ENCODE data around the gene FSD1L.

FSD1L gene

DNA sequence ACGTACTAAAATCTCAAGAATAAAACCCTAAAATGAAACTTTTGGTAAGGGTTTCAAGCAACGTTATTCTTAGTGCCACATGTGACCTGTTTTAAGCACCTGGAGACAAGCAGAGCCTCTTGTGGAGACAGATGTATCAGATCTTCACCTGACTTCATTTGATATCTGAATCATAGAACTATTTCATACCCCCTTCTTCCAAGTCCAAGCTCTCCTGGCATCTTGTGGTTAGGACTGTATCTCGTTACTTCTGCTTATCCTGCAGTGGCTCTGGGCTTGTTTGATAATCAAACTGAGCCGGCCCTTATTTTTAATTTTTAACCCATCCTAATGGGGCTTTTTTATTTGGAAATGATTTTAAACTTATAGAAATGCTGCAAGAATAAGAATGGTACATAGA lies 11.1 kb upstream of the FSD1L start:
- no peak for DNase-seq

DNA sequence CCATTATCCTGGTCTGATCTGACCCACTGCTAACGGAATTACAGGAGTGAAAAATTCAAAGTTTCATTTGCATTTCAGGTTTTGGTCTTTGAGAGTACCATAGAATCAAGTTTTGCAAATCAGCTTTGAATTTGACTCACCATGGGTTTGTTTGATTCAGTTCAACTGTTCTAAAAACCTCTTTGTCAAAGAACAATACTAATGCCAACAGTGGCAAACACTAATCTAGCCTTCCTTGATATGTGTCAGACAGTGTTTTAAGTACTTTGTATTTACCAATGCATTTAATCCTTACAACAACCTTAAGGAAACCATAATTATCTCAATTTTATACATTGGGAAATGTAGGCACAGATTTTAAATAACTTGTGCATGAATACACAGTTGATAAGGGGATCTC lies 10.1 kb upstream of the FSD1L start:
- DNase-seq: no peak

DNA sequence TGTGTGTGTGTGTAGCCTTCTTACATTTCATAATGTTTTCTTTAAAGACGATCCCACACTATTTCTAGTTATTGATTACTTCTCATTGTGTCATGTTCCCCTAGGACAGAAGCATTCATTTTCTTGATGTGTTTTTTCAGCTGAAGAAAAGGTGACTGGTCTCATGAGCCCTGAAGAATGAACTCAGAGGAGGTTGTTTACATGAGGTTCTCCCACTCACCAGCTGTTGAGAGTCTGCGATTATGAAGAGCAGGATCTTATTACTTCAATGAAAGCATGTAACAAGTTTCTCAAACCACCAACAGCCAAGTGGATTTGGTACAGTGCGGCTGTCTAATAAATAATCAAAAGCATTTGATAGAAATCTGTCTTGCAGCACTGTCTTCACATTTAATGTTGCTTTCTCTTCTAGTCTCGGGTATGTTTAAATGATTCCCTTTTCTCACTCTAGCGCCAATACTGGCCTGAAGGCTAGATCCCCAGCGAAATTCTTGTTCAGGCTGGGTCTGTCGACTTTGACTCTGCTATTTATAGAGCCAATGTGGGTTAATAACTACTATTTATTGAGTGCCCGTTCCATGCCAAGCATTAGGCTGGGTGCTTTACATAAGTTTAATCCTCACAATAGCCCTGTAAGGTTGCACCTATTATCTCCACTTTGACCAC lies 9.6 kb upstream of the FSD1L start:
- no peak for DNase-seq

DNA sequence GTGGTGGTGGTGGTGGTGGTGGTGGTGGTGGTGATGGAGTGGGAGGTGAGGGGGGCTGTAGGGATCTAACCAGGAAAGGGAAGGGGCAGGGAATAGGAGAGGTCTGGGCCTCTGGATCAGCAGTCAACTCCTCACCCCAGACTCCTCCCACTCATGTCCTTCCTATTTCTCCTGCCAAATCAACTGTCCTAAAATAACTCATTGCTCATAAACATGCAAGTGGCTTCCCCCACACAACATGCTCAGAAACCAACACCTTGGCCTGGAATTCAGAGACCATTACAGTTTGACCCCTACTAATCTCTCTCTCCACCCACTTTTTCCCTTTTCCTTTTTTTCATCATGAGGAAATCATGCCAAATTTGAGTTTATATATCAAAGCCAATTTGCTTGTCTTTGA lies 8.4 kb upstream of the FSD1L start:
- no peak for DNase-seq

DNA sequence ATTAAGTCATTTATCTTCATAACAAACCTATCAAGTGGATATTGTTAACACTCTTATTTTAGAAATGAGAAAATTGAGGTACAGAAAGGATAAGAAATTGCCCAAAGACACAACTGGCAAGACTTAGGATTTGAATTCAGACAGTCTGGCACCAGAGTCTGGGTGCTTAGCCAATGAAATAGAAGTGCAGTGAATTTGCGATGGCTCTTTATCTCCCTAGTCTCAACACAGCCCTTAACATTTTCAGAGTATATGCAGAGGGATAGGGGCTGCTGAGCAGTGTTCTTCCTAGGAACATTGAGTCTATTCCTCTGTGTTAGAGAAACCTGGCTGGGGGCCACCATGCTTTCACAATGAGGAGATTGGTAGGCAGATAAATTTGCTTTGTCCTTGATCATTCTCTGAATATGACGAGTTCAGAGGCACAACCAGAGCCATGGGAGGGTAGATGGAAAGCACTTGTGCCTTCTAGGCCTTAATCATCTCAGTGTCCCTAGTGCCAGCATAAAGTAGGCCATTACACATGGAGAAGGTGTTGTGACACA lies 6.1 kb upstream of the FSD1L start:
- no peak for DNase-seq

DNA sequence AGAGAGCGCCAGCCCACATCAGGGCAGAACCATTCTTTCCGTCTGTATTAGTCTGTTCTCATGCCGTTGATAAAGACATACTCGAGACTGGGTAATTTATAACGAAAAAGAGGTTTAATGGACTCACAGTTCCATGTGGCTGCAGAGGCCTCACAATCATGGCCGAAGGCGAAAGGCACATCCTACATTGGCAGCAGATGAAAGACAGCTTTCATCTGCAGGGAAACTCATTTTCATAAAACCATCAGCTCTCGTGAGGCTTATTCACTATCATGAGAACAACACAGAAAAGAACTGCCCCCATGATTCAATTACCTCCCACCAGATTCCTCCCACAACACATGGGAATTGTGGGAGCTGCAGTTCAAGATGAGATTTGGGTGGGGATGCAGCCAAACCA lies 4.7 kb upstream of the FSD1L start:
- DNase-seq: no peak

DNA sequence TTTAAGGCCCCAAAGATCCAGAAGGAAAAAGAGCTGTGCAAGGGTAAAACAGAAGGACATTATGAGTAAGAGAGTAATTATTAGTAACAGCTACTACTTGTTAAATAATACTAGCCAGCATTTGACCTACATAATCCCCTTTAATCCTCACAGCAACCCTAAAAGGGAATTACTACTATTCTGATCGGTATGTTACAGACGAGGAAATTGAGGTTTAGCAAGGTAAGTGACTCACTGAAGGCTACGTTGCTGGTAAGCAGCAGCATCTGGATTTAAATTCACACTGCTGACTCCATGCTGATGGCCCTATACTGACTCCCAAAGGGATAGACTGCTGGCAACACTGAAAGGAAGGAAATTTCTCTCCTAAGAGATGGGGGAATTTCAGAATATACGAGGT lies 3.7 kb upstream of the FSD1L start:
- no peak for DNase-seq

DNA sequence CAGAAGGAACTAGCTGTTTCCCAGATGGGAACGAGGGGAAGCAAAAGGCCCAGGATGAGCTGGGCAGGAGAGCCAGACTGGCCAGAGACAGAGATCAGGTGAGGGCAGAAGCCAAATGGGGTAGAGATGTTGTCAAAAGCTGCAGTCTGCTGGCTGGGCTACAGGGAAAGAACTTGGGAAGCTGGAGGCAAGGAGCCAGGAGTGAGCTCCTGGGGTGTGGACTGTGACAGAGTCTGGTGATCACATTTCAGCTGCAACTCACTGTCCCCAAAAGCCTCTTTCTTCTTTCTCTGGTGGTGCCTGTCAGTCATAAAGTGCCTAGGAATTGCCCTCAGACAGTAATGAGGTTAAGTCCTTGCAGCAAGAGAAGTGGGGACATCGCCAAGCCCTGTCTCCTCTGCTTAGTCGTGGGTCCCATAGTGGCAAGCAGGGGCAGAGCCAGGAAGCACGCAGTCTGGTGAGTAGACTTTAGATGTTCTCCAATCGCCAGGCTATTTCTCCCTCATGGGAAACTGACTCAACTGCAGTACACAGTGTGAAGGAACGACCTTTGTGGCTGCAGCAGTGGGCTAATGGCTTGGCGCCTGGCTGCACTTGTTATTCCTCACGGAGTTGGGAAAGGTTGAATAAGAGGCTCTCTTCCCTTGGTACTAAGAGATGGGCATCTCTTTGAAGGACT lies 2.5 kb upstream of the FSD1L start:
- no peak for DNase-seq

DNA sequence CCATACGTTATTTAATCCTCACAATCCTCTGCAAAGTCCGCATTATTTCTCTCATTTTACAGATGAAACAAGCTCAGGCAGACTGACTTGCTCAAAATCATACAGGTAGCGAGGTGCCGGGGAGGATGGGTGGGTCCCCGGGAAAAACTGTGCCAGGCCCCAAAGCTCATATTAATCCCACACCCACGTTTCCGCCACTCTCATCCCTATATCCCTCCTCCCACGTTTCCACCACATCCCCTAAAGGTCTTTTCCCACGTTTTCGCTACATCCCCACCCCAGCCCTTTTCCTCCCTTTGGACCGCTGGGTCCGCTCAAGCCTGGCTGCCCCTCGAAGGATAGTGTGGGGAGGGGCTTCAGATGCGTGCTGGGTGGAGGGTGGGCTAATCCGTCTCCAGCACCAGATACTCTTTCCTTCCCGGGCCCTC lies 434 bp upstream of the FSD1L start:
- no peak for DNase-seq

DNA sequence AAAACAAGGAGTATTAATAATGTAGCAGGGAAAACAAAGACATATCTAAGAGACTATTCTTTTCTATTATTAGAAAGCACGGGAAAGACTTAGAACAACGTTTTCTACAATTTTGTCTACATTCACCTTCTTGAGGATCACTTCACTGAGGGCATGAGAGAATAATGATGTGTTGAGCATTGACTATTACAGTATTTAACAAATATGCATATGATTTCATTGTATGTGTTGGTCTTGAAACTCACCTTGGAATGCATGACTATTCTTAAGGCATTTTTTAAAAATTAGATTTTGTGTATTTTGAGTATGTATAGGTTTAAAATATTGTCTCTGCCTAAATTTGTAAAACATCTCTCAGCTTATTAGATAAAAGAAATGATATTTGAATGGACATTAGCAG lies 1.2 kb downstream of the FSD1L start:
- no peak for DNase-seq

DNA sequence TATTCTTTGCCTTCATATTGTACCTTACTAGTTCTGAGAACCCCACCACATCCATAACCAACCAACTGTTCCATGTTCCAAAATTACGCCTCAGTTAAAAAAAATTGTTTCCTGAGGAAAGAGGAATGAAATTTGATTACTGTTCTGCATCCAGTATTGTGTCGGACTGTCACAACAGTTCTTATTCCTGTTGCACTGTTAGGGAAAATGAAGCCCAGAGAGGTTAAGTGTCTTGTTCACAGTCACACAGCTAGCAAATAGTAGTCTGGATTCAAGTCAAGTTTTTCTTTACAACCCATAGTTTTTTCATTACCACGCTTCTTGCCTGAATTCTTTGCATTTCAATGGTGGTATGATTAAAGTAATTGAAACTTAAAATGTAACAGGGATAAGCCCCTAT lies 4.4 kb downstream of the FSD1L start:
- DNase-seq: no peak

DNA sequence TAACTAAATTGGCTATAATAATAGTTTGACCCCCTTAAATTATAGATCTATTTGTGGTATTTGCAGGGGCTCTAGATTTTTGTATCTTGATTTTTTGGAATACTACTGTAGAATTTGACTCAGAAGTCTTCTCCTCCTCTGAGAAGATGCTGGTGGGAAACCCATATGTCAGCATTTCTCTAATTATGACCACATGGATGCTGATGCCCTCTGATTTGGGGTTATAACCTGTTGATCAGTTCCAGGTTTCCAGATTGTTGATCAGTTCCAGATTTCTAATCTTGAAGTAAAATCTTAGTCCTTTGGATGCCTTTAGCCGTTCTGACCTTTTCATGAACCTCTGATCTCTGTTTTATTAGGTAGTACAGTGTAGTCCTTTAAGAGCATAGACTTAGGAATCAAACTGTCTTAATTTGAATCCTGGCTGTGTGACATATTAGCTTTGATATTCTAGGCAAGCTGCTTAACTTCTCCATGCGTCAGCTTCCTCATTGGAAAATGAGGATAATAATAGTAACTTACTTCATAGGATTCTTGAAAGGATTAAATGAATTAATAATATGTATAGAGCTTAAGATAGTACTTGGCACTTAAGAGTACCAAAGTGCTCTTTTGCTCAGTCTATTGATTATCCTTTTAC lies 8.1 kb downstream of the FSD1L start:
- DNase-seq: no peak

DNA sequence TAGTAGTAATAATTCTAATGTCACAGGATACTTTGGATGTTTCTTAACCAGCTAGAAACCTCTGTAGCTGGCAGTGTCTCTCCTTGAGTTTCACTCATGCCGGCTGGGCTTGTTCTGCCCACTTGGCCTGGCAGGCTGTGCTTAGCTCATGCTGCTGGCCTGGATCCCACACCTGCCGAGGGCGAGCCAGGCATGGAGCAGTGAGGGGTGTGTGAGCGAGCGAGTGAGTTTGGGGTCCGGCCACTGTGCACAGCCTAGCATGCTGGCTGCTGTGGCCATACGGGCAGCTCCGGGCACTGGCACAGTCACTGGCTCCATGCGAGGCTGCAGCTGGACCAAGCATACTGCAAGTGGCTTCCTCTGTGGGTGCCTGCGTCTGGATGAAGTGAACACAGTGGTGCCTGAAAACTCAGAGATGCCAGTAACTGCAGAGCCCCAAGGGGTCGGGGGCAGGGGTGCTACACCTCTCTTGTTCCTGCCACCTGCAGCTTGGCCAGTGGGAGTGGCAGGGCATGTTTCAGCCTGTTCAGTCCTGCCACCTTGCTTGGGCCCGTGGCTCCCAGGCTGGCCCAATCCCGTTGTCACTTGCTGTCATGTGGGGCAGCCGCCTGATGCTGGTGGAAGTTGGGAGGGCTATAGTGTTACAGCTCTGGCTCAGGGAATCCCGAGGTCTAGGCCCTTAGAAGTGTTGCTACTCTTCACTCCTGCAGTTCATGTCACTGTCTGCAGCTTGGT lies 9.9 kb downstream of the FSD1L start:
- no peak for DNase-seq

DNA sequence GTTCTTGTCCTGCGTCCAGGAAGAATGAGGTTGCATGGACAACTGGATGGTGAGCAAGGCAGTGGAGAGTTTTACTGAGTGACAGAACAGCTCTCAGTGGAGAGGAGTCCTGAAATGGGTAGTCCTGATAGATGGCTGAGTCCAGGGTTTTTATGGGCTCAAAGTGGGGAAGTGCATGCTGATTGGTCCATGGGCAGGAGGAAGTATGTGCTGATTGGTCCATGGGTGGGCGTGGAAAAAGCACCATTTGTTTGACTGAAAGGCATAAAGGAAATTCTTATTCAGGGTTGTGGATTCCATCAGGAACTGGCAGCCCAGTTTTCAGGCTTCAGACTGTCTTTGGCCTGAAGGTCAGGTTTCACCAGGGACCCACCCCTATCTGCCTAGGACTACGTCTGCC lies 10.6 kb downstream of the FSD1L start:
- DNase-seq: no peak

DNA sequence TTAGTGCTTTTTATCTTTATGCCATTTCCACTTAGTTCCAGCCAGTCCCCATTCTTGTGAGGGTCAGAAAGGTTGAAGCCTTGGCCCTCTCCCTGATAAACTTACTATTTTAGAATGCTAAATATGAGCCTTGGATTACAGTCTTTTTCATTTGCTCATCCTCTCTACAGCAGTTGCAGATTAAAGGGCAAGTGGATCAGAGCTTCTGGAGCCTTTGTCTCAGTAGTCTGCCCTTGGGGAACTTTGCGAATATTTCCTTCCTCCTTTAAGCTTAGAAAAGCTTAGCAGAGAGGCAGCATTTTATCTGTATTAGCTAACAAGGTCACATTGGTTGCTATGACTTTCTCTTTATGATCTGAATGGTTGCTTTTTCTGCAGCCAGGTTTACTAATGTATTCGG lies 11.5 kb downstream of the FSD1L start:
- DNase-seq: no peak

DNA sequence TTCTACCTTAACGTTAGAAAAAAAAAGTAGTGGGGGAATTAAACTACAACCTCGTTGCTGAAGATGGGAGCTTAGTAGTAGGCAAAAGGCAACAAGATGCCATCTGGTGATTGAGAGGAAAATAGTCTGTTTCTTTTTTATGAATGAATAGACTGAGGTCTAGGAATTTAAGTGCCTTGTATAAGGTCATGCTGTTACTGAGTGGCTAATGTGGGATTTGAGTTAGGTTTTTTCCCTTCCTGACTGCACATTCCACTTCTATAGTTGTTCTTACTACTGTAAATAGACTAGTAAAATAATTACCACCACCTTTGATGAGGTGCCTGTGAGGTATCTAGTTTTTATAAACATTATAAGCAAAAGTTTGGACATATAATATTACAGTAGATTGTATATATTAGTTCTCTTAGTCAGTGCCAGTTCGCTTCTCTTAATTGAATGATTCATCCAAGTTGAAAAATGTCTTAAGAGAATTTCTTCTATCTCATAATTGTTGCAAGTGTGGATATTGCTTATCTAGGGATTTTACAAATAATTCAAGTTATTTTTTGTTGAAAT lies 19.1 kb downstream of the FSD1L start:
- no peak for DNase-seq

DNA sequence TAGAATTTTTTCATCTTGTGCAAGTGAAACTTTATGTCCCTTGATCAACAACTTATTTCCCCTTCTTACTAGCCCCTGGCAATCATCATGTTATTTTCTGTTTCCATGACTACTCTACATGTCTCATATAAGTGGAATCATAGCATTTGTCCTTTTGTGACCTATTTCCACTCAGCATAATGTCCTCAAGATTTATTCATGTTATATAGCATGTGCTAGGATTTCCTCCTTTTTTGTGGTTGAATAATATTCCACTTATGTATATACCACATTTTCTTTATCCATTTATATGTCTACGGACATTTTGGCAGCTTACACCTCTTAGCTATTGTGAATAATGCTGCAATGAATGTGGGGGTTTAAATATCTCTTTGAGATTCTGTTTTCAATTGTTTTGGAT lies 21.0 kb downstream of the FSD1L start:
- DNase-seq: no peak

DNA sequence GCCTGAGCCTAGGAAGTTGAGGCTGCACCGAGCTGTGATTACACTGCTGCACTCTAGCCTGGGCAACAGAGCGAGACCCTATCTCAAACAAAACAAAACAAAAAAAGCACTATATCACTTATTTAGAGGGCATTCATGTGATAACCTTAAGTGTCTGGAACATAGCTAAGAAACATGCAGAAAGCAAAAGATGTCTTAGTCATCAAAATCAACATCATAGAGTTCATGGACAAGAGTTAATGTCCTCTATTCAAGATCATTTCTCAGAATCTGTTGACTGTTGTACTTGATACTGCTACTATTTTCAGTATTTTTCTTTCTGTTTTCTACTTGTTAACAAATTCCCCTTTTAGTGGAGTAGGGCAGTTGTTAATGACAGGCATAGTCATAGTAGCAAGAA lies 25.4 kb downstream of the FSD1L start:
- DNase-seq: no peak

DNA sequence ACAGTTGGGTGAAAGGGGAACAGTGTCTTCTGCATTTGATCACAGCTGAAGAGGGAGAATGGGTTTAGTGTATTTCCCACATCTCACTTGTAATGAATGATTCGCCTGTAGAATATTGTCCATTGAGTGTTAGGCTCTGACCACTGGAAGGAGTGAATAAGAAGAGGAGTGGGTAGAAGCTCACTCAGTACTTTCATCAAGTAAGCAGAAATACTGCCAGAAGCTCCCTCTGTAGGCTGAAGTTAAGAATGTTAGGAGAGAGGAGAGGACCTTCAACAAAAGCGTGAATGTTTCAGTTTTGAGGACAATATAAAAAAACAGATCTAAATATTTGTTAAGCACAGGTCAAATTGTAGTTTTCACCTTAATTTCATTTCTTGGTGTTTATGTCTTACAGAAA lies 27.5 kb downstream of the FSD1L start:
- DNase-seq: no peak

DNA sequence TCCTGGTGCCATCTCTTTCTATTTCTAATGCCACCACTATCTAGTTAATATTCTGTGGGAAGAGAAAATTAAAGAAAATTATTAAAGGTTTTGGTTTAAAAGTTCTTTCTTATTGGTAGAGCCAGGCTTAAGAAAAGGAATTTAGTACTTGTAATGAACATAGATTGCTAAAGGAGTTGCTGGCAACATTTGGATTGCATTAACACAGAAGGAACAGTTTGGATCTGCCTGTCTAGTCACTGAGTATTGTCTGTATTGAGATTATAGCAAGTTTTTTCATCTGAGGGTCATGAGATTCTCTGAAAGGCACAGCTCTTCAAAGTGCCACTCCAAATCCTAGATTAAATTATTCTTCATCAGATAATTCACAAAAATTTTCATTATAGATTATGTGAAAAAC lies 32.0 kb downstream of the FSD1L start:
- DNase-seq: no peak

DNA sequence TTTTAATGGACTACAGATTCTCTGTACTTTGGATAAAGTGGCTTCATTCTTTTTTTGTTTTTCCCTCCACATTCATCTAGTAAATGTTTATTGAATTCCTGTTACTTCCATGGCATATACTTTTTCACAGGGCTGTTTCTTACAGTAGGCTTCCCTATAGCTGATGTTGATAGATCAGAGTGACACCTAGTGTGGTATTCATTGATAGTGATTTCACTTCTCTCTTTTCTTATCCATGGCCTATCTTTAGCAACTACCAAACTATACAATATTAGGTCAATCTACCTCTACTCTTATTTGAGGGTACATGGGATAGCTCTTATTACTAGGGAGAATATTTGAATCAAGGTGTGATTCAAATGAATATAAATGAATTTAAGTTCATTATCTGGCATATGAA lies 35.8 kb downstream of the FSD1L start:
- DNase-seq: no peak

DNA sequence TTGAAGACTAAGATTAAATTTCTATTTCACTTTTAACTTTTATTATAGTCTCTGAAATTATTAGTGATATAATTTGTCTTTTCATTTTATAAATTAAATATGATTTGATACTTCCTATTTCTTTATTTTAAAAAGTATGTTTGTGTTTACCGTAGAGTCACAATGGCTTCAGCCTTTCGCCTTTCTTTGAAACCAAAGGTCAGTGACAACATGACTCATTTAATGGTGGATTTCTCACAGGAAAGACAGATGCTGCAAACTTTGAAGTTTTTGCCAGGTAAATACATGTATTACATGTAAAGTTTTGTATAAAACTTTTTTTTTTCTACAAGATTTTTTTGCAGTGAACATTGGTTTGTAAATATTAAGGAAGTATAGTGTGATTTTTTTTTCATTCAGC lies 36.4 kb downstream of the FSD1L start:
- DNase-seq: no peak

DNA sequence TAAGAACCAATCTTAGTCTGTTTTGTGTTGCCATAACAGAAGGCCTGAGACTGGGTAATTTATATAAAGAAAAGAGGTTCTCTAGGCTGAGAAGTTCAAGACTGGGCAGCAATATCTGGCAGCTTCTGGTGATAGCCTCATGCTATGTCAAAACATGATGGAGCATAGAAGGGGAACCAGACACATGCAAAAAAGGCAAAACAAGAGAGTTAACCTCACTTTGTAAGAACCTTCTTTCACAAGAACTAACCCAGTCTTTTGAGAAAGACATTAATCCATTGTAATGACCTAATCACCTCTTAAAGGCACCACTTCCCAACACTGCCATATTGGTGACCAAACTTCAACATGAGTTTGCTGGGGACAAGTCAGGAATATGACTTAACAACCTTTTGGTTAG lies 37.3 kb downstream of the FSD1L start:
- DNase-seq: no peak
